Nephron (organoid): ENCODE measurements around the gene LMX1B.

Experiments
- H3K27ac Mint-ChIP-seq, 3 experiments: 2 replicates each; pipeline ENCODE4 v1.8.0; 2020; ENCODE audit warnings: mixed read lengths in 3 of 3, mild to moderate bottlenecking in 2 of 3, moderate library complexity in 1 of 3
- H3K27me3 Mint-ChIP-seq: 2 replicates; pipeline ENCODE4 v1.8.0; 2021; ENCODE audit warnings: low read depth, mild to moderate bottlenecking, moderate library complexity, mixed read lengths
- H3K36me3 Mint-ChIP-seq: 2 replicates; pipeline ENCODE4 v1.8.0; 2020; ENCODE audit warnings: low read depth, mixed read lengths
- H3K4me1 Mint-ChIP-seq: 2 replicates; pipeline ENCODE4 v1.8.0; 2020; ENCODE audit warnings: mixed read lengths
- H3K4me3 Mint-ChIP-seq, 3 experiments: 2 replicates each; pipeline ENCODE4 v1.8.0; 2020; ENCODE audit warnings: mild to moderate bottlenecking in 3 of 3, mixed read lengths in 3 of 3, moderate library complexity in 2 of 3
- H3K9me3 Mint-ChIP-seq: 2 replicates; pipeline ENCODE4 v1.8.0; 2020; ENCODE audit warnings: mixed read lengths
- CTCF ChIP-seq, 3 experiments: fragments of 200-600 bp; sonication (generic); IDR thresholded peaks; one replicate each; pipeline ENCODE4 v1.5.0; 2021; ENCODE audit warnings: antibody characterized with exemption in 3 of 3; ENCODE audit not compliant: unreplicated experiment in 3 of 3

Gene LMX1B

GRCh38 chr9:126698756-126699155 is 85.0 kb downstream of the LMX1B start:
- H3K27ac Mint-ChIP-seq: no peak overlapping the region
- H3K4me3 Mint-ChIP-seq: no peak overlapping the region
- TF ChIP-seq CTCF (IDR thresholded peaks at IDR 0.05; ENCODE audit: unreplicated experiment in 3 of 3): no peak
- no peaks in the 10 kb centered on the region for H3K4me1 Mint-ChIP-seq
- no peaks in the 10 kb centered on the region for H3K36me3 Mint-ChIP-seq
- H3K9me3 Mint-ChIP-seq: no peaks in the 10 kb centered on the region
- H3K27me3 Mint-ChIP-seq: peaks cover 47% of the 10 kb centered on the region

DNA sequence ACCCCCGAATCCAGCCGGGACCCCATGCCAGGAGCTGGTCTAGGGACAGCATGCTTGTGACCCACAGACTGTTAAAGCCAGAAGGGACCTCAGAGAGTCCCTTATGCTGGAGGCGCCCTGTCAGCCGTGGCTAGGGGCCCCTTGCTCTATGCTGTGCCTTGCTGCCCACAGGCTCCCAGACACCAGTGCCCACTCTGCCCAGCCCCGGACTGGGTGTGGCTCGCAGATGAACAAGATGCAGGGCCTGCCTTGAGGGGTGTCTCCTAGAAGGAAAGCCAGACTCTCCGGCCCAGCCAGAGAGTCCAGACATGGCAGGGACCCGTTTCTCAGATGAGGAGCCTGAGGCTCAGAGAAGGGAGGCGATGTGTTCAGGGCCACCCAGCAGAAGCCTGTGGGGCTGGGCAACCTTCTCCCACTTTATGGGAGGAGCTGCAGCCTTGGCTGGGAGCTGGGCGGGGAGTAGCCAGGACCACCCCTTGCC is 85.7 kb downstream of the LMX1B start:
- H3K27ac Mint-ChIP-seq: no peak overlapping the region
- H3K36me3 Mint-ChIP-seq: no peaks in the 10 kb centered on the region
- H3K4me1 Mint-ChIP-seq: peaks cover 3% of the 10 kb centered on the region
- H3K27me3 Mint-ChIP-seq: peaks cover 54% of the 10 kb centered on the region
- H3K9me3 Mint-ChIP-seq: no peaks in the 10 kb centered on the region
- no peak overlapping the region for H3K4me3 Mint-ChIP-seq
- TF ChIP-seq CTCF (IDR thresholded peaks at IDR 0.05; ENCODE audit: unreplicated experiment in 3 of 3): no peak

GRCh38 chr9:126700296-126700695 is 86.6 kb downstream of the LMX1B start:
- Mint-ChIP-seq H3K9me3 (no peaks in the 10 kb centered on the region), H3K36me3 (no peaks in the 10 kb centered on the region), H3K4me1 (peaks cover 7% of the 10 kb centered on the region), H3K27ac (no peak overlapping the region), H3K4me3 (no peak overlapping the region), H3K27me3 (peaks cover 63% of the 10 kb centered on the region)
- TF ChIP-seq CTCF (IDR thresholded peaks at IDR 0.05; ENCODE audit: unreplicated experiment in 3 of 3): no peak

- Mint-ChIP-seq H3K4me1 (peaks cover 7% of the 10 kb centered on the region), H3K27me3 (peaks cover 67% of the 10 kb centered on the region), H3K9me3 (no peaks in the 10 kb centered on the region), H3K27ac (peak overlapping the region in 1 of 3 experiments; percentile 0), H3K36me3 (no peaks in the 10 kb centered on the region), H3K4me3 (no peak overlapping the region)
- TF ChIP-seq CTCF (IDR thresholded peaks at IDR 0.05; ENCODE audit: unreplicated experiment in 3 of 3): no peak
Observed at GRCh38 chr9:126700903-126701812, 87.4 kb downstream of the LMX1B start.

DNA sequence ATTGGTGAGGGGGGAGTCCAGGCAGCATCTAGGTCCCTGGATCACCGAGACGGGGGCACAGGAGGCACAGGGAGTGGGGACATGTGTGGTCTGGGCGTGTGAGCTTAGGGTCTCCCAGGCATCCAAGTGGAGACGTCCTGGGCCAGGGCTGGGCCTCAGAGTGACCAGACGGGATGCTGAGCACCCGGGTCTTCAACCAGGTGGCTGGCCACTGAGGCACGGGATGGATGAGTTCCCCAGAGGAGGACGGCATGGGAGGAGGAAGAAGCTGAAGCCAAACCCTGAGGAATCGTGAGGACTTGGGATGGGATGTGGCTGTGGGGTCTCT is 88.0 kb downstream of the LMX1B start:
- H3K36me3 Mint-ChIP-seq: no peaks in the 10 kb centered on the region
- no peak overlapping the region for H3K4me3 Mint-ChIP-seq
- peaks cover 73% of the 10 kb centered on the region for H3K27me3 Mint-ChIP-seq
- H3K4me1 Mint-ChIP-seq: peaks cover 7% of the 10 kb centered on the region
- peak overlapping the region in 1 of 3 experiments; percentile 13 for H3K27ac Mint-ChIP-seq
- no peak for TF ChIP-seq CTCF (IDR thresholded peaks at IDR 0.05; ENCODE audit: unreplicated experiment in 3 of 3)
- H3K9me3 Mint-ChIP-seq: no peaks in the 10 kb centered on the region
